HG02884 (cell line): Measurements from ENCODE around the gene ANKS1A.

Source experiments
- ATAC-seq: cut with Tn5 transposase; IDR thresholded peaks from one replicate; pipeline ENCODE4 v1.9.1; 2021; ENCODE audit warnings: mild to moderate bottlenecking, moderate library complexity; ENCODE audit not compliant: unreplicated experiment

Gene ANKS1A

GRCh38 chr6:35080821-35081425 is 191.9 kb downstream of the ANKS1A start:
- ATAC-seq = no peak

- ATAC-seq = no peak
Observed at GRCh38 chr6:35081426-35081851, 192.4 kb downstream of the ANKS1A start.

GRCh38 chr6:35082046-35082732 is 193.1 kb downstream of the ANKS1A start:
- no peak for ATAC-seq

- no peak for ATAC-seq
Observed at GRCh38 chr6:35082733-35083403, 193.8 kb downstream of the ANKS1A start.

GRCh38 chr6:35083507-35083906 is 194.5 kb downstream of the ANKS1A start:
- no peak for ATAC-seq

GRCh38 chr6:35084041-35084491 is 195.0 kb downstream of the ANKS1A start:
- ATAC-seq = no peak

GRCh38 chr6:35084511-35085203 is 195.6 kb downstream of the ANKS1A start:
- no peak for ATAC-seq

- no peak for ATAC-seq
Observed at GRCh38 chr6:35085359-35086281, 196.6 kb downstream of the ANKS1A start.

GRCh38 chr6:35086282-35086632 is 197.2 kb downstream of the ANKS1A start:
- no peak for ATAC-seq

- ATAC-seq = no peak
Observed at GRCh38 chr6:35086636-35087360, 197.7 kb downstream of the ANKS1A start.

- no peak for ATAC-seq
Observed at GRCh38 chr6:35087361-35088280, 198.6 kb downstream of the ANKS1A start.

- ATAC-seq = no peak
Observed at GRCh38 chr6:35088281-35089215, 199.5 kb downstream of the ANKS1A start.

GRCh38 chr6:35089216-35089934 is 200.3 kb downstream of the ANKS1A start:
- ATAC-seq = no peak

GRCh38 chr6:35089935-35090505 is 201.0 kb downstream of the ANKS1A start:
- no peak for ATAC-seq

- no peak for ATAC-seq
Observed at GRCh38 chr6:35090734-35091133, 201.7 kb downstream of the ANKS1A start.

GRCh38 chr6:35091346-35092083 is 202.5 kb downstream of the ANKS1A start:
- ATAC-seq = no peak
